Lung microvascular endothelial cell (primary cell): ENCODE measurements around the gene PAXX. TPM values are rescaled to one million over a fixed set of nuclear protein-coding genes. Genes with fewer than 3 reads are reported as not detected.

Experiments
- DNase-seq, 2 donors: peaks; one replicate each; pipeline versions ENCODE4 v3.0.0 to v3.0.0-alpha.2; 2010; ENCODE audit warnings: low read depth in 2 of 2
- total RNA-seq: library from RNA; depleted of rRNA; stranded (reverse); fragments of >200 nt; gene quantifications from 2 replicates; pipeline ENCODE4 v1.2.1, GENCODE V29; 2014

The PAXX gene
- total RNA-seq, 1 donor from 2014 or later: 9.7 TPM

DNA sequence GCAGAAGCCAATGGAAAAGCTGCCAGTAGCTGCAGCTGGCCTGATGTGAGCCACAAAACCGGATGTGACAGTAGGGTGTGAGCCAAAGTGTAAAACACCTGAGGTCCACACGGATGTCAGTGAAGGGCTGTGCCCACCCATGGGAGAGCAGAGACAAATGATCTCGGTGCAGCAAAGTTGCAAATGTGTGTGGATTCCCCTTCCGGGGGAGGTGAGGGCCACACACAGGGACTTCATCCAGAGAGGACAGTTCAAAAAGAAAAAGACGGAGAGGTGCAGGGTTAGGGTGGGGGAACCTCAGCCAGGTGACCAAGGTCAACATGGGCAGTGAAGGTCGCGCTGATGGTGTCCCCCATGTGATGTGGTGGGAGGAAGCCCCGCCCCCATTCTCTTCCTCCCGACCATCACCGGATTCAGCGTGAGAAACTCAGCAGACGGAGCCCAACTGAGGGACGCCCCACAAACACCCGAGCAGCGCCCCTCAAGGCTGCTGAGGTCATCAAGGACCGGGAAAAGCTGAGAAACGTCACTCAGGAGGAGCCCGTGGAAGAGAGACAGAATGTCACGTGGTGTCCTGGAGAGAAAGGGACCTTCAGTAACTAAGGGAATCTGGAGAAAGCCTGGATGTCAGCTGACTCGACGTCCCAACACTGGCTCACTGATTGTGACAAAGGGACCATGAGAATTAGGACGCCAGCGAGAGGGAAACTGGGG is 26.3 kb upstream of the PAXX start:
- DNase-seq: no peak

DNA sequence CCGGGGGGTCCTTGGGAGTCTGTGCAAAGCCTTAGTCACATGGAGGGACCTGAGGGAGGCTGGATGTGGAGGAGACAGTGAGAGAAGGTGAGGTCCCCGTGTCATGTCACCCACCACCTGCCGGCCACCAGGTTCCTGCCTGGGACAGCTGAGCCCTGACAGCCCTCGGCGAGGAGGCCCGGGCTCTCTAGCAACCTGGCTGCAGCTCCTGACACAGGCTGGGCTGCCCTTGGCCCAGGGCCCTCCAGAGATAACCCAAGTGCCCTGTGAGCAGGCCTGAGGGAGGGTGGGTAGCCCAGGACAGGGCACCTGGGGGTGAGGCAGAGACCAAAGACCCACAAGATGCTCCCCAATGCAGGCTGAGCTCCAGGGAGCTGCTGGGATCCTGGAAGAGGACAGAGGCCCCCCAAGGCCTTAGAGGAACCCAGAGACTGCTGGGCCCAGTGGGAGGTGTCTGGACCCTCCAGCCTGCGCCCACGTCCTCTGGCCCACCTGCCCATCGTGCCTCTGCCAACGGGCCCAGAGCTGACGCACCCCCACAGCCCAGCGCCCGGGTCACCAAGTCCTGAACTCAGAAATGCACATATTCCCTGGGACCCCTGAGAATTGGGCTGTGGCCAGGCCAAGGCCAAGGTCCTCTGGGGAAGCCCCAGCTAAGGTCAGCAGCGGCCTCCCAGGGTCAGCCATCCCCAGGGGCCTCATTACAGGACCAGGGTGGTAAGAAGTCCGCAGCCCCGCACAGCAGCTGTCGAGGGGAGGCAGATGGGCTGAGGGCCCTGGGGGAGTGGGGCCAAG is 23.7 kb upstream of the PAXX start:
- DNase-seq: no peak

DNA sequence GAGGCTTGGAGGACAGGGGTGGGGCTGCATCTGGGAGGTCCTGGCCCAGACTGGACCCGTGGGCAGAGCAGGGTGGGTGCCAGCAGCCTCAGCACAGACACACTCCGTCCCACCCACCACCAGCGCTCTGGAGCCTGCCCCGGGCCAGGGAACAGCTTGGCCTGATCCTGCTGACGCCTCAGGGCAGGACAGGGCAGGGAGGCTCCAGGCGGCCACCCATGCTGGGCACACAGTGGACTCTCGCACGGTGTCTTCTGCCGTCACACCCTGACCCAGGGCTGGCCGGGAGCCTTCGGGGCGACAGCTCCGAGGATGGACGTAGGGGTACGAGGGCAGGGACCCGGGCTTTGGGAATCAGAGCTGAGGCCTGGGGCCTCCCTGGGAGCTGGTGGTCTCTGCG is 23.1 kb upstream of the PAXX start:
- DNase-seq: no peak

DNA sequence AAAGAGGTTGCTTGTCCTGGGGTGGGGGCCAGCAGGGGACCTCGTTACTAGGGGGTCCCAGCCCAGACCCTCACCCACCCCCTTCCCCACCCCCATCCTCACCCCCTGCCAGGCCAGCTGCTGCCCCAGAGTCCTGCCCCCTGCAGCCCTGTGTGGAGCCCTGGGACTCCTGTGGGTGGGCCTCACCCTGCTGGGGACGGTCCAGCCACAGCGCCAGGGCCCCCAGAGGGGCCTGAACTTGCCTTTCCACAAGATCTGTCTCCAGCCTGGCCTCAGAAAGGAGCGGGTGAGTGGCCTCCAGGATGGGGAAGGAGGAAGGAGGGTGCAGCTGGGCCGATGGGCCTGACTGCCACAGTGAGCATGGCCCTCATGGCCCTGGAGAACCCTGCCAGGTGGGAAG is 22.4 kb upstream of the PAXX start:
- no peak for DNase-seq

DNA sequence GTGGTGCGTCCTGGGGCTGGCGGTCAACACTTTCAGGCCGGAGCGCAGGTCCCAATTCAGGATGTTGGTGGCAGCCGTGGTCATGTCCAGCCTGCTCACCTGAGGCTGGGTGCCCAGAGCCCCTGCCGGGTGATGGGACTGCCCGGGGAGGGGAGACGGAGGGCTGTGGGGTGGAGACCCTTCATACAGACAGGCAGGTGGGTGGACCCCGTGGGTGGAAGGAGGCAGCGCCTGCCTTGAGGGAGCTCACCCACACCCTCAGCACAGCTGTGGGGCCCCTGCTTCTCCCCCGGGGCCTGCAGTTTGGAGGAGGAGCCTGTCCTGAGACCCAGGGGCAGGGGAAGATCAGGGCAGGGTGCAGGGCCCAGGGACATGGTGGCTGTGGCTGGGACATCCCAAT is 21.9 kb upstream of the PAXX start:
- no peak for DNase-seq

DNA sequence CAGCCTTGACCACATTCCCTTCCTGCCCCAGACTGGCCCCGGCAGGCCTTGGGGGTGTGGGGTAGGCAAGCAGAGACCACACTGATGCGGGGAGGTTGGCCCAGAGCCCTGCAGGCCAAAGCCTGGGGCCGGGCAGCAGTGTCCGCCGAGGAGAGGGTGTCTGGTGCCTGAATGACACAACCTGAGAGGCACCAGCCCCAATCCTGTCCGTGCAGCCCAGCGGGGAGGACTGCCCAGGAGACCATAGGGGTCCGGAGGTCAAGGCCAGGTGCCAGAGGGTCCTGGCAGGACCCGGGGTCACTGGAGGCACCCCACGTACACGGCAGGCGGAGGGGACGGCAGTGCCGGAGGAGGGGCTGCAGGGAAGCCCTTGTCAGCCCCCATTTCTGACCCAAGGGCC is 20.5 kb upstream of the PAXX start:
- no peak for DNase-seq

DNA sequence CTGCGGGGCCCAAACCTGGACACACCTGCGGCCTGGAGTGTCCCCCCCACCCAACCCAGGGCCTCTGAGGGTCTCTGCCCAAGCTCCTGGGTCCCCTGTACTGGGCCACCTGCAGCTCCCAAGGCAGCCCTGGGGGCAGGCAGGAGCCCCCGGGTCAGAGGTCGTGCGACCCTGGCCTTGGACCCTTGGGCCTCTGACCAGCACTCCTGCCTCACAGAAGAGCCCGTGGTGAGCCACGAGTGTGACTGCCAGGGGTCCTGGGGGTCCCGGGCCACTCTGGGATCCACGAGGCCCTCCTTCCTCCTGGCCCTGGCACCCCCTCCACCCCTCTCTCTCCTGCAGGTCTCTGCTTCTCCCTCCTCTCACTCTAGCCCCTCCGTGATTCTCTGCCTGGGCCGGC is 19.9 kb upstream of the PAXX start:
- DNase-seq: no peak

DNA sequence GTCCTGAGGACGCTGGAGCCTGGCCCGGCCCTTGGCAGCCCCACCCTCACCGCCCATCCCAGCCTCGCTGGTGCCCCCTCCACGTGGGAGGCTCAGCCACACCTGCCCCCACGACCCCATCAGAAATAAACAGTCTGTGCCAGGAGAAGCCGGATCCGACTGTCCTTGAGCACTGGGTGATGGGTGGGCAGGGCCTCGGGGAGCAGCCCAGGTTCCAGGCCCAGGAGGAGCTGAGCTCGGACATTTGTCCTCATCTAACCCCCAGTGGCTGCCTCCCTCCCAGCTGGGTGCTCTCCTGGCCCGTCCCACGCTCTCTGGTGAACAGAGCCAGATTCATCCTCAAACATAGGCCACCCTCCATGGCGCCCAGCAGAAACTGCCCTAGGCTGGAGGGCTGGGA is 19.5 kb upstream of the PAXX start:
- DNase-seq: no peak

DNA sequence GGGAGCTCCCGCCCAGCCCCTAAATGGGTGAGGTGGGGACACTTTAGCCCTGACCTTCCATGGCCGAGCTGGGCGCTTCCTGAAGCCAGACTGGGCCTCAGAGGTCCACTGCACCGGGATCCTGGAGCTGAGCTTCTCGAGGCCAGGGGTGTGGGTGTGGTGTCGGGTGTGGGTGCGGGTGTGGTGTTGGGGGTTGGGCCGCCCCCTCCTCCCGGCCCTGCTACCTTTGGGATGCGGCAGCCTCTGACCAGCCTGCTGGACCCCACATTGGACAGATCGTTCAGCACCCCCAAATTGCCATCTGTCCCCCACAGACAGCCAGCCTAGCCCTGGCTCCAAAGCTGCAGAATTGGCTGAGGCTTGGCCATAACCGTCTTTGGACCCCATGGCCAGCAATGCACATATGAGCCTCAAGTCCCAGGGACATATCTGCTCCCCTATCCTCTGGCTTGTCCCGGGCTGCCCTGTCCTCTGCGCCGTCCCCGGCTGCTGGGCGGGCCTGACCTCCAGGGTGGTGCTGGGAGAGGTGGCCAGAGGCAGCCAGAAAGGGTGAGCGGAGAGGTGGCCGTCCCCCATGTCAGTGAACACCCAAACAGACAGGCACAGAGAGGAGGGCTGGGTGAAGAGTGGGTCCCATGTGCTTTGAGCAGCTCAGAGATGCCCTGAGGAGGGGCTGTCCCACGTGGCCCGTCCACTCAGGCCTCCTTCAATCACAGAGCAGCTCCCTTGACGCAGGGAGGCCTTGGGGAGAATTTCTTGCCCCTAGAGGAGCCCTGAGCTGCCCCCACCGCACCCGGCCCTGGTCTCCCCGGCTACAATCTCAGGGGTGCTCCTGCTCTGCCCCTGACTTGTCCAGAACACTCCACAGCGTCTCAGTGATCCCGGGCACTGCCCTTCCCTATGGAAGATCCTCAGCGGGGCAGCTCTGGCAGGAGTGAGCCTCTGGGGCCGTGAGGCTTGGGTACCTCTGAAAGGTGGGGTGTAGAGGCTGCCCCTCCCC is 18.3 kb upstream of the PAXX start:
- no peak for DNase-seq

DNA sequence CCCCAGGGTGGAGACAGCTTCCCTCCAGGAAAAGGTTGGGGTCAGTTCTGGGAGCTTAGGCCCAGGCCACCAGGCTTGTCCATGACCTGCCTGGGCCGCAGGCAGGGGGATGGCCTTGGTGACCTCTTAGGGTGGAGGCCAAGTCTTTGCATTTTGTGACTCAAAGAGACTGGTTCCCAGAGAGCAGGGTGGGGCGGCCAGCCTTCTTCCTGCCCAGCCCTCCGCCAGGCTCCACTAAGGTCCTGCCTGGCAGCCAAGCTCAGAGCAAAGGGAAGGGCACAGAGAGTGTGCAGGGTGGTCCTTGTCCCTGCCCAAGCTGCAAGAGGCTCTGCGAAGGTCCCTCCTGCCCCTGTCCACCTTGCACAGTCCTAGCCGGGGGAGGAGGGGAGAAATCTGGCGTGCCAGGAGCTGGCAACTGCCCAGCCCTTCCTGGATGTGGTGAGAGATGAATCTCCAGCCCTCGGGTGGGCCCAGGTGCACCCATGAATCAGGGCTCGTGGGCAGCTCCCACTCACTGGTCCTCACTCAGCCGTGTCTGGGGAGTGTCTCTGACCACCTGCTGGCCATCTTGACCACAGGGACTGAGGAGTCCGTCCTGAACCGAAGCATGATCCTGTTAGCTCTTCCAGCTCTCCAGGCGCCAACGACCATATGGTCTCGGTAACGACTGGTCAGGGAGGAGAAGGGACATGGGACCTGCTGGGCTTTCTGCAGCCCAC is 17.2 kb upstream of the PAXX start:
- no peak for DNase-seq

DNA sequence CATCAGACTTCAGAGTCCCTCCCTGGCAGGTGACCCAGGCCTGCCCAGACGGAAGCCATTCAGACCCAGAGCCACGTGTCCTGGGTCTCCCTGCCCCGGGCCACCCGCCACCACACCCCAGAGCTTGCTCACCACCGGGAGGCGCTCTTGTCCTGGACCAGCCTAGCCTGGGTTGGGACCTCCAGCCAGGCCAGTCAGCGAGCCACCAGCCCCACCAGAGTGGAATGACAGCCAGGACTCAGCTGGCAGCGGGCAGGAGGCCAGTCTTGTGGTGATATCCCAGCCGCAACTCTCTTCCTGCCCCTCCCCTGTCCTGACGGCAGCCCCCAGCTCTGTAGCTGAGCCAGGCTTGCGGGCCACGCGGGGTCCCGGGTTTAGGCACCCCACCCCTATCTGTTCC is 16.6 kb upstream of the PAXX start:
- peak; percentile 48 to 83 for DNase-seq

DNA sequence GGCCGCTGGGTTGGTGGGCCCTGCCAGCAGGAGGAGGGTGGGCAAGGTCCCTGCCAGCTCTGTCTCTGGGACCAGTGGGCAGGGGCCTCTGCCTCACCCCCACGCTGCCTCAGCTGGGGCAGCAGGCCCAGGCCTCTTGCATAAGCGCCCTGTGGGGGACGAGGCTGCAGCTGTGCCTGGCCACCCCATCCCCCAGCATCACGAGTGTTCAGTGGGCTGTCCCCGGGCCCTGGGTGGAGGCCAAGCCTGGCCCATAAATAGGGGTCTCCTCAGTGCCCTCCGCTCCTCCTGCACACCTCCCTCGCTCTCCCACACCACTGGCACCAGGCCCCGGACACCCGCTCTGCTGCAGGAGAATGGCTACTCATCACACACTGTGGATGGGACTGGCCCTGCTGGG is 15.0 kb upstream of the PAXX start, which contains the start of gene PTGDS:
Gene PTGDS, plus strand, starts transcription at position 282 of the 400 bp plus-strand sequence. Its CDS starts 75 bp downstream, at position 357.
- no peak for DNase-seq

DNA sequence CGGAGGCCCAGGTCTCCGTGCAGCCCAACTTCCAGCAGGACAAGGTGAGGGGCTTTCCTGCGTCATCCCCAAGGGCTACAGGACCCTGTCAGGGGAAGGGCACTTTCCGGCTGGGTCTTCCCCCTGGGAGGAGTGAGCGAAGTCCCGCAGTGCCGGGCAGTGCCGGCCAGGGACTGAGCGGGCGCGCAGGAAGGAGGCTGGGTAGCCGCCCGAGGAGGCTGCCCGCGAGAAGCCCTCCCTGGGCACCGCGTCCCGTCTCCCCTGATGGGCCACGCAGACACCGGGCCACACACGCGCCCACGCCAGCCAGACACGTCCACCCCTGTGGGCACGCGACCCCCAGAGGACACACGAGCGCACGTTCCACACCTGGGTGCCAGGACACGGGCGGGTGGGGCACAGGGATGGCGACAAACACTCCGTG is 14.6 kb upstream of the PAXX start:
- DNase-seq: no peak

DNA sequence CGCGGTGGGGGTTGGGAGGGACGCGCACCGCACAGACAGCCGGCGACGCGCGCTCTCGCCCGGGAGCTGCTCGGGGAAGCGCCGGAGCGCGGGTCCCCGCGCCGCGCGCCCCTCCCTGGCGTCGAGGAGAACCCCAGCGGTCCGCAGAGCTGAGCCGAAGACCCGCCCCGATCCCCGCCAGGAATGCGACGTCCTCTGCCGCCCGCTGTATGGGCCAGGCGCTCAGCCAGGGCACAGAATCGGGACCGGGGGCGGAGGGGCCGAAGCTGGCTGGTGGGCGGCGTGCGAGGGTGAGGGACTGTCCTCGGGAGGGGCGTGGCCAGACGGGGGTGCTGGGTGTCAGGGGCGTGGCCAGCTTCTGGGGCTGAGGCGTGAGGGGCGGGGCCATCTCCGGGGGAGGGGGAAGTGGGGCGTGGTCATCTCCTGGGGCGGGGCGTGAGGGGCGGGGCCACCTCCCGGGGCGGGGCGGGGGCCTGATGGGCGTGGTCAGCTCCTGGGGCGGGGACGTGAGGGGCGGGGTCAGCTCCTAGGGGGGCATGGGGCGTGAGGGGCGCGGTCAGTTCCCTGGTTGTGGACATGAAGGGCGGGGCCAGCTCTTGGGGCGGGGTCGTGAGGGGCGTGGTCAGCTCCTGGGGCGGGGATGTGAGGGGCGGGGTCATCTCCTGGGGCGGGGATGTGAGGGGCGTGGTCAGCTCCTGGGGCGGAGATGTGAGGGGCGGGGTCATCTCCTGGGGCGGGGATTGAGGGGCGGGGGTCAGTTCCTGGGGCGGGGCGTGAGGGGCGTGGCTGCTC is 14.0 kb upstream of the PAXX start:
- peak; percentile 69 to 83 for DNase-seq

DNA sequence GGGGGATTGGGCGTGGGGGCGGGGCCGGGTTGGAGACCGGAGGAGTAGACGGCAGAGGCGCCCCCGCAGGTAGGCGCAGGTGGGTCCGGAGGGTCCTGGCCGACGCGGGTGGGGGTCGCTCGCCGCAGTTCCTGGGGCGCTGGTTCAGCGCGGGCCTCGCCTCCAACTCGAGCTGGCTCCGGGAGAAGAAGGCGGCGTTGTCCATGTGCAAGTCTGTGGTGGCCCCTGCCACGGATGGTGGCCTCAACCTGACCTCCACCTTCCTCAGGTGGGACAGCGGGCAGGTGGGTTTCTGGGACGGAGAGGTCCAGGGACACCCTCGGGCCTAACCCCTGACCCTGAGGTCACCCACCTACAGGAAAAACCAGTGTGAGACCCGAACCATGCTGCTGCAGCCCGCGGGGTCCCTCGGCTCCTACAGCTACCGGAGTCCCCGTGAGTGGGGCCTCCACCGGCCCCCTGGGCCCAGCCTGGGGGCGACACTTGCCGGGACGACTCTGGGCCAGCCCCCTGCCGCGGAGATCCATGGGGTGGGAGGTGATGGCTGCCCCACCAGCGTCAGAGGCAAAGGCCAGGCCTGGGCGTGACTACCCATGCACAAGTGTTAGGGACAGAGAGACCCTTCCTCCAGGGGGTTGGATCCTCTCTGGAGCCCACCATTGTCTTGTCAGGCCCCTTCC is 13.2 kb upstream of the PAXX start:
- no peak for DNase-seq

DNA sequence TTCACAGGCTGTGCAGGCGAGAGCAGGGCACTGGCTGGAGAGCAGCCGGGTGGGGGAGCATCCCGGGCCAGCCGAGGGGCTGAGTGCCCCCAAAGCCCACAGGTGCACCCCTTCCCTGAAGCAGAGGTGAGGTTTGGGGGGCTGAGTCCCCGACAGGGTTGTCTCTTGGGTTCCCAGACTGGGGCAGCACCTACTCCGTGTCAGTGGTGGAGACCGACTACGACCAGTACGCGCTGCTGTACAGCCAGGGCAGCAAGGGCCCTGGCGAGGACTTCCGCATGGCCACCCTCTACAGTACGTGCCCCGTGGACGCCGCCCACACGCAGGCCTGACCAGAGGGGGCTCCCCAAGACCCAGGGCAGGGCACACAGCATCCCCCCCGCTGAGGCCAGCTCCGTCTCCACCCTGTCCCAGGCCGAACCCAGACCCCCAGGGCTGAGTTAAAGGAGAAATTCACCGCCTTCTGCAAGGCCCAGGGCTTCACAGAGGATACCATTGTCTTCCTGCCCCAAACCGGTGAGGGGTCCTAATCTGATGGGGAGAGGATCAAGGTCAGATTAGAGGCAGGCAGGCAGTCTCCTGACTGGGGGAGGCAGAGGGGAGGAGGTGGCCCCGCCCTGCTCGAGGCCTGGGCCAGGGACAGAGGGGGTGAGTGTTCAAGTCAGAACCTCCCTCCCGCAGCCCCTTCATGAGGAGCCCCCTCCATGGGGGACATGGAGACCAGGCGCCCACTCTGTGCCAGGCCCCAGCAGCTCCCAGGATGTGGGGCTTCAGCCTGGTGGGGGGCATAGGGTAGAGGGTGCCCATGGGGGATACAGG is 12.2 kb upstream of the PAXX start:
- DNase-seq: no peak

DNA sequence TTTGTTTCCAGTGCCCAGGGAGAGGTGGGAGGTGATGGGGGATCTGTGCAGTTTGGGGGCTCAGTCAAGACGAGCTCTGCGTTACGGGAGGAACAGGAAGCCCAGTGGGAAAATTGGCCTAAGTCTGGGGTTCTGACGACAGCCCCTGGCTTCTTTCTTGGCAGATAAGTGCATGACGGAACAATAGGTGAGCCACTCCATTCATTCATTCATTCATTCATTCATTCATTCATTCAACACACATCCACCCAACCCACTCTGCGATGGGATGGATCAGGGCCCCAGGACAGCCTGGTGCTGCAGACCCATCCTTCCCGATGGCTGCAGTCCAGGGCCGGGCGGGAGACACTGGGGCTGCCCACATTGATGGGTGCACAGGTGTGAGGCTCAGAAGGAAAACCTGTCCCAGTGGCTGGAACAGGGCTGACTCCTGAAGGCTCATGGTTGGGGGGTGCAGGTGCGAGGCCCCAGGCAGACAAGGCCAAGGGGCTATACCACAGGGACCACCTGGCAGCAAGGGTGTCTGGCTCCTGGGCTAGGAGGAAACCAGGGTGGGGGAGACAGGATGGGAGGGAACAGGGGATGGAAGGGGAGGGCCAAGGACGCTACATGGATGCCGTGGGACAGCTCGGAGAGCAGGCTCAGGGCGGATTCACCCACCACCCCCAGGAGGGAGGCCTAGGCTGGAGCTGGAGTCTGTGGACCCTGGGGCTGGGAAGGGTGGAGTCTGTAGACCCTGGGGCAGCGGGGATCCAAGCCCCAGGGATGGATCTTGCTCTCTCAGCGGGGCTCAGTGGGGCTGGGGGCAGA is 11.3 kb upstream of the PAXX start:
- no peak for DNase-seq
